SK-N-SH treated with all-trans-retinoic acid at 6 μM for 48 hours (cell line): ENCODE data around the gene NR5A2.

ENCODE experiments used
- ATAC-seq: fragments of 200-7000 bp; cut with Tn5 transposase; 3 replicates; pipeline ENCODE4 v1.9.1; 2020; ENCODE audit warnings: mild to moderate bottlenecking, moderate library complexity
- ARNTL ChIP-seq: fragments of 450-650 bp; formaldehyde crosslinking; IDR thresholded peaks from 2 replicates; pipeline ENCODE4 v1.5.0; 2020; ENCODE audit warnings: low read depth, mild to moderate bottlenecking, moderate library complexity, borderline replicate concordance
- BACH2 ChIP-seq: fragments of 250-450 bp; sonication (Bioruptor Pico); IDR thresholded peaks from 2 replicates; pipeline ENCODE4 v1.9.0; 2021; ENCODE audit warnings: mild to moderate bottlenecking, borderline replicate concordance
- CSDC2 ChIP-seq: fragments of 250-450 bp; sonication (Bioruptor Pico); IDR thresholded peaks from 2 replicates; pipeline ENCODE4 v1.5.0; 2020; ENCODE audit warnings: mild to moderate bottlenecking, moderate library complexity
- CSRNP3 ChIP-seq: fragments of 250-450 bp; sonication (Bioruptor Pico); IDR thresholded peaks from 2 replicates; pipeline ENCODE4 v1.5.1; 2021; ENCODE audit warnings: mild to moderate bottlenecking, moderate library complexity
- ISL1 ChIP-seq: fragments of 250-450 bp; sonication (Bioruptor Pico); IDR thresholded peaks from 2 replicates; pipeline ENCODE4 v2.1.2; 2022; ENCODE audit warnings: mild to moderate bottlenecking, moderate library complexity
- OSR1 ChIP-seq: fragments of 250-450 bp; sonication (Bioruptor Pico); IDR thresholded peaks from 2 replicates; pipeline ENCODE4 v1.8.0; 2022; ENCODE audit warnings: moderate library complexity, mild to moderate bottlenecking, inconsistent platforms
- PPARA ChIP-seq: fragments of 250-450 bp; sonication (Bioruptor Pico); IDR thresholded peaks from 2 replicates; pipeline ENCODE4 v1.5.0; 2020; ENCODE audit warnings: mild to moderate bottlenecking, borderline replicate concordance
- RARB ChIP-seq: fragments of 250-450 bp; sonication (Bioruptor Pico); IDR thresholded peaks from 2 replicates; pipeline ENCODE4 v1.8.0; 2021; ENCODE audit warnings: mild to moderate bottlenecking, moderate library complexity
- SNAI2 ChIP-seq: fragments of 250-450 bp; sonication (Bioruptor Pico); IDR thresholded peaks from 2 replicates; pipeline ENCODE4 v1.5.0; 2020; ENCODE audit warnings: mild to moderate bottlenecking, moderate library complexity
- TCF4 ChIP-seq: fragments of 250-450 bp; sonication (Bioruptor Pico); IDR thresholded peaks from 2 replicates; pipeline ENCODE4 v1.8.0; 2021; ENCODE audit warnings: mild to moderate bottlenecking, moderate library complexity, borderline replicate concordance
- TOX ChIP-seq: fragments of 250-450 bp; sonication (Bioruptor Pico); IDR thresholded peaks from 2 replicates; pipeline ENCODE4 v1.8.0; 2021; ENCODE audit warnings: mild to moderate bottlenecking, moderate library complexity, borderline replicate concordance
- ZC3H10 ChIP-seq: fragments of 250-450 bp; sonication (Bioruptor Pico); IDR thresholded peaks from 2 replicates; pipeline ENCODE4 v1.5.1; 2021; ENCODE audit warnings: mild to moderate bottlenecking, moderate library complexity
- ZFP3 ChIP-seq: fragments of 250-450 bp; sonication (Bioruptor Pico); IDR thresholded peaks from 2 replicates; pipeline ENCODE4 v1.5.0; 2020; ENCODE audit warnings: mild to moderate bottlenecking, moderate library complexity
- ZFP30 ChIP-seq: fragments of 450-650 bp; formaldehyde crosslinking; IDR thresholded peaks from 2 replicates; pipeline ENCODE4 v1.5.0; 2022; ENCODE audit warnings: mild to moderate bottlenecking, moderate library complexity
- ZNF70 ChIP-seq: fragments of 450-650 bp; formaldehyde crosslinking; IDR thresholded peaks from 2 replicates; pipeline ENCODE4 v1.5.0; 2020; ENCODE audit warnings: mild to moderate bottlenecking, moderate library complexity
- TF ChIP-seq, protein P1 (sequence below): fragments of 250-450 bp; sonication (Bioruptor Pico); IDR thresholded peaks from 2 replicates; pipeline ENCODE4 v1.8.0; 2020; ENCODE audit warnings: mild to moderate bottlenecking, moderate library complexity, borderline replicate concordance
- TF ChIP-seq, protein P2 (sequence below): fragments of 250-450 bp; sonication (Bioruptor Pico); IDR thresholded peaks from 2 replicates; pipeline ENCODE4 v1.5.1; 2020; ENCODE audit warnings: low read depth, mild to moderate bottlenecking, moderate library complexity
- TF ChIP-seq, protein P3 (sequence below): fragments of 250-450 bp; sonication (Bioruptor Pico); IDR thresholded peaks from 2 replicates; pipeline ENCODE4 v1.8.0; 2021; ENCODE audit warnings: low read depth, mild to moderate bottlenecking, moderate library complexity, borderline replicate concordance

The NR5A2 gene

GRCh38 chr1:200035397-200035955 is 8.0 kb downstream of the NR5A2 start:
- ATAC-seq: no peak
- TF ChIP-seq ZFP3 (CRISPR knock-in tag): no peak
- TF ChIP-seq TOX (CRISPR knock-in tag): no peak
- TF ChIP-seq, protein P1, sequence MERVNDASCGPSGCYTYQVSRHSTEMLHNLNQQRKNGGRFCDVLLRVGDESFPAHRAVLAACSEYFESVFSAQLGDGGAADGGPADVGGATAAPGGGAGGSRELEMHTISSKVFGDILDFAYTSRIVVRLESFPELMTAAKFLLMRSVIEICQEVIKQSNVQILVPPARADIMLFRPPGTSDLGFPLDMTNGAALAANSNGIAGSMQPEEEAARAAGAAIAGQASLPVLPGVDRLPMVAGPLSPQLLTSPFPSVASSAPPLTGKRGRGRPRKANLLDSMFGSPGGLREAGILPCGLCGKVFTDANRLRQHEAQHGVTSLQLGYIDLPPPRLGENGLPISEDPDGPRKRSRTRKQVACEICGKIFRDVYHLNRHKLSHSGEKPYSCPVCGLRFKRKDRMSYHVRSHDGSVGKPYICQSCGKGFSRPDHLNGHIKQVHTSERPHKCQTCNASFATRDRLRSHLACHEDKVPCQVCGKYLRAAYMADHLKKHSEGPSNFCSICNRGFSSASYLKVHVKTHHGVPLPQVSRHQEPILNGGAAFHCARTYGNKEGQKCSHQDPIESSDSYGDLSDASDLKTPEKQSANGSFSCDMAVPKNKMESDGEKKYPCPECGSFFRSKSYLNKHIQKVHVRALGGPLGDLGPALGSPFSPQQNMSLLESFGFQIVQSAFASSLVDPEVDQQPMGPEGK: no peak

DNA sequence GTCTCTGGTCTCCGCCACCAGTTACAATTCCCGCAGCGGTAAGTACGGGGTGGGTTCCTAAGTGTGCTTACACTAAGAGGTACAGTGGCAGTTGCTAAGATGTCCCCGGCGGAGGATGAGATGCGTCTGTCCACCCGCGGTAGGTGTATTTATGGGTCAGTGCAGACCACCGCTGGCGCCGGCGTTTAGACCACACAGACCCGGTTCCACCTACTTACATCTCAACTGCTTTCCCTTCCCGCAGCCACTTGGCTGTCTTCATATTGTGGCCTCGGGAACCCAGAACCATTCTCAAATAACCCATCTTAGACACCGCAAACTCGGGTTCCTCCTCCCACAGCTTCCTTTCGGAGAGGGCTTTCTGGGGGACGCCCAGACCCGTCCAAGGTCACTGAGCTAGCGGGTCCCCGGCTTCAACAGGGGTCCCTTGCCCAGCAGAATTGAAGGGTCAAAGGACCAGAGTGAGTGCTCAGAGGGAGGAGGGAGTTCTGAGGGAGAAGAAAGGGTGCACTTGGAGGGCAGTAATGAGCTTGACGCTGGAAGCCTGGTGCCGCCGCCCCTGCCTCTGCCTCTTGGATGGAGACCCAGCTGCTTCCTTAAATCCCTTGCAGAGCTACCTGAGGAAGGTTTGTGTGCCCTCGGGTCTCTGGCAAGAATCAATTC is 8.6 kb downstream of the NR5A2 start:
- no peak for ATAC-seq

GRCh38 chr1:200036619-200037270 is 9.2 kb downstream of the NR5A2 start:
- ATAC-seq: no peak
- TF ChIP-seq ISL1 (CRISPR knock-in tag) (no peak), ARNTL (CRISPR knock-in tag) (no peak), SNAI2 (CRISPR knock-in tag) (no peak), PPARA (CRISPR knock-in tag) (no peak)

More for the DNA sequence above, 8.6 kb downstream of the NR5A2 start:
- TF ChIP-seq, protein P2, sequence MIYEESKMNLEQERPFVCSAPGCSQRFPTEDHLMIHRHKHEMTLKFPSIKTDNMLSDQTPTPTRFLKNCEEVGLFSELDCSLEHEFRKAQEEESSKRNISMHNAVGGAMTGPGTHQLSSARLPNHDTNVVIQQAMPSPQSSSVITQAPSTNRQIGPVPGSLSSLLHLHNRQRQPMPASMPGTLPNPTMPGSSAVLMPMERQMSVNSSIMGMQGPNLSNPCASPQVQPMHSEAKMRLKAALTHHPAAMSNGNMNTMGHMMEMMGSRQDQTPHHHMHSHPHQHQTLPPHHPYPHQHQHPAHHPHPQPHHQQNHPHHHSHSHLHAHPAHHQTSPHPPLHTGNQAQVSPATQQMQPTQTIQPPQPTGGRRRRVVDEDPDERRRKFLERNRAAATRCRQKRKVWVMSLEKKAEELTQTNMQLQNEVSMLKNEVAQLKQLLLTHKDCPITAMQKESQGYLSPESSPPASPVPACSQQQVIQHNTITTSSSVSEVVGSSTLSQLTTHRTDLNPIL: no peak
- TF ChIP-seq ZFP30 (no peak), TCF4 (CRISPR knock-in tag) (no peak), CSDC2 (CRISPR knock-in tag) (no peak), TOX (CRISPR knock-in tag) (no peak), ZC3H10 (CRISPR knock-in tag) (no peak), CSRNP3 (CRISPR knock-in tag) (no peak), BACH2 (CRISPR knock-in tag) (no peak), ZNF70 (CRISPR knock-in tag) (no peak)
- TF ChIP-seq, protein P1: no peak

- ATAC-seq: no peak
- TF ChIP-seq ZFP30 (no peak), ZNF70 (CRISPR knock-in tag) (no peak), TCF4 (CRISPR knock-in tag) (no peak), CSDC2 (CRISPR knock-in tag) (no peak), ISL1 (CRISPR knock-in tag) (no peak), OSR1 (no peak), RARB (no peak), CSRNP3 (CRISPR knock-in tag) (no peak)
- TF ChIP-seq, protein P2: no peak
- TF ChIP-seq, protein P1: no peak
- TF ChIP-seq, protein P3, sequence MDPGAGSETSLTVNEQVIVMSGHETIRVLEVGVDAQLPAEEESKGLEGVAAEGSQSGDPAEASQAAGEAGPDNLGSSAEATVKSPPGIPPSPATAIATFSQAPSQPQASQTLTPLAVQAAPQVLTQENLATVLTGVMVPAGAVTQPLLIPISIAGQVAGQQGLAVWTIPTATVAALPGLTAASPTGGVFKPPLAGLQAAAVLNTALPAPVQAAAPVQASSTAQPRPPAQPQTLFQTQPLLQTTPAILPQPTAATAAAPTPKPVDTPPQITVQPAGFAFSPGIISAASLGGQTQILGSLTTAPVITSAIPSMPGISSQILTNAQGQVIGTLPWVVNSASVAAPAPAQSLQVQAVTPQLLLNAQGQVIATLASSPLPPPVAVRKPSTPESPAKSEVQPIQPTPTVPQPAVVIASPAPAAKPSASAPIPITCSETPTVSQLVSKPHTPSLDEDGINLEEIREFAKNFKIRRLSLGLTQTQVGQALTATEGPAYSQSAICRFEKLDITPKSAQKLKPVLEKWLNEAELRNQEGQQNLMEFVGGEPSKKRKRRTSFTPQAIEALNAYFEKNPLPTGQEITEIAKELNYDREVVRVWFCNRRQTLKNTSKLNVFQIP (CRISPR knock-in tag): no peak
Observed at GRCh38 chr1:200037501-200037900, 10.0 kb downstream of the NR5A2 start.
